H1 (cell line): ENCODE measurements around the gene SPATA6L. TPM values are rescaled to one million over a fixed set of nuclear protein-coding genes. Genes with fewer than 3 reads are reported as not detected.

Experiments used
- CTCF ChIA-PET: fragments of 300-600 bp; sonication (Branson Sonifier 250); formaldehyde crosslinking; loops from one replicate; lab custom pipeline; 2021; ENCODE audit not compliant: partially characterized antibody; lab: Charles Lee
- POLR2A ChIA-PET: fragments of 300-600 bp; sonication (Branson Sonifier 250); formaldehyde crosslinking; loops from one replicate; lab custom pipeline; 2021; ENCODE audit warnings: inconsistent platforms; ENCODE audit not compliant: partially characterized antibody; lab: Charles Lee
- DNase-seq, 2 experiments: peaks; one replicate each; pipeline versions ENCODE4 v3.0.0 to v3.0.0-alpha.2; 2010 to 2022; ENCODE audit warnings: low spot score in 2 of 2, low read depth in 1 of 2, mixed read lengths in 1 of 2
- FAIRE-seq: peaks from 2 replicates; lab custom pipeline; 2011; peaks lifted over from hg19 to GRCh38; lab: Jason Lieb, UNC
- H2AFZ ChIP-seq: 2 replicates; pipeline ENCODE4 v1.8.1; 2012; ENCODE audit warnings: low read length, inconsistent platforms
- H2AK5ac ChIP-seq: 2 replicates; pipeline ENCODE4 v1.6.1; 2013; ENCODE audit warnings: low read depth, low read length
- H2BK120ac ChIP-seq: replicated peaks from 2 replicates; pipeline ENCODE3; 2013; ENCODE audit warnings: low read depth, low read length, inconsistent platforms
- H2BK12ac ChIP-seq: 2 replicates; pipeline ENCODE4 v1.6.1; 2013; ENCODE audit warnings: low read depth, low read length
- H2BK15ac ChIP-seq: 2 replicates; pipeline ENCODE4 v1.6.1; 2013; ENCODE audit warnings: low read length
- H2BK20ac ChIP-seq: 2 replicates; pipeline ENCODE4 v1.6.1; 2013; ENCODE audit warnings: low read length
- H2BK5ac ChIP-seq: 2 replicates; pipeline ENCODE4 v1.6.1; 2013; ENCODE audit warnings: low read depth, low read length
- H3K14ac ChIP-seq: 2 replicates; pipeline ENCODE4 v1.6.1; 2013; ENCODE audit warnings: inconsistent platforms; ENCODE audit not compliant: insufficient read length
- H3K18ac ChIP-seq: 2 replicates; pipeline ENCODE4 v1.6.1; 2013; ENCODE audit warnings: low read length; ENCODE audit errors: extremely low read depth
- H3K23ac ChIP-seq: 2 replicates; pipeline ENCODE4 v1.6.1; 2013; ENCODE audit warnings: inconsistent platforms; ENCODE audit not compliant: insufficient read length
- H3K23me2 ChIP-seq: 2 replicates; pipeline ENCODE4 v1.6.1; 2013; ENCODE audit warnings: low read depth, low read length
- H3K27ac ChIP-seq: 2 replicates; pipeline ENCODE4 v1.6.1; 2011; ENCODE audit warnings: low read depth, low read length, inconsistent platforms
- H3K27me3 ChIP-seq, 4 experiments: replicated peaks in 1 of 4; 1 replicate in 1 of 4; 2 replicates in 3 of 4; pipeline versions ENCODE4 v1.6.1 to v1.8.1; 2011 to 2013; ENCODE audit warnings: low read length in 3 of 4, mild to moderate bottlenecking in 3 of 4, inconsistent platforms in 2 of 4, mixed read lengths in 2 of 4, moderate library complexity in 1 of 4; ENCODE audit not compliant: control insufficient read depth in 3 of 4, insufficient read depth in 3 of 4; ENCODE audit errors: extremely low read depth in 1 of 4
- H3K36me3 ChIP-seq, 4 experiments: 2 replicates each; pipeline versions ENCODE4 v1.6.1 to v1.8.1; 2011 to 2013; ENCODE audit warnings: mild to moderate bottlenecking in 4 of 4, low read length in 3 of 4, moderate library complexity in 2 of 4, control low read depth in 1 of 4, inconsistent platforms in 1 of 4; ENCODE audit not compliant: insufficient read depth in 4 of 4, control insufficient read depth in 2 of 4
- H3K4ac ChIP-seq: replicated peaks from 2 replicates; pipeline ENCODE3; 2013; ENCODE audit warnings: low read length, low read depth, mixed read lengths, inconsistent platforms; ENCODE audit not compliant: insufficient read length
- H3K4me1 ChIP-seq, 4 experiments: replicated peaks in 1 of 4; 1 replicate in 1 of 4; 2 replicates in 3 of 4; pipeline versions ENCODE4 v1.6.1 to v1.8.1; 2011 to 2013; ENCODE audit warnings: low read length in 3 of 4, inconsistent platforms in 2 of 4, mixed read lengths in 1 of 4; ENCODE audit not compliant: insufficient read depth in 4 of 4, control insufficient read depth in 3 of 4
- H3K4me2 ChIP-seq, 2 experiments: 2 replicates each; pipeline versions ENCODE4 v1.6.1 to v1.8.1; 2011 to 2013; ENCODE audit warnings: low read depth in 2 of 2, low read length in 2 of 2, control low read depth in 1 of 2, inconsistent platforms in 1 of 2, mild to moderate bottlenecking in 1 of 2; ENCODE audit not compliant: insufficient read depth in 1 of 2
- H3K4me3 ChIP-seq, 4 experiments: fragments of 200-600, 300-600 bp in 1 of 4; sonication (generic), shearing (Covaris generic), sonication (Bioruptor Twin) in 1 of 4; 2 replicates each; pipeline versions ENCODE4 v1.5.1 to v1.8.1; 2011 to 2016; ENCODE audit warnings: low read length in 4 of 4, low read depth in 3 of 4, control low read depth in 2 of 4, inconsistent platforms in 2 of 4, mild to moderate bottlenecking in 2 of 4, mixed read lengths in 1 of 4, moderate library complexity in 1 of 4; ENCODE audit not compliant: insufficient read depth in 2 of 4; ENCODE audit errors: extremely low read depth in 1 of 4
- H3K56ac ChIP-seq: replicated peaks from 2 replicates; pipeline ENCODE3; 2013; ENCODE audit warnings: low read depth, mild to moderate bottlenecking, mixed read lengths, low read length, inconsistent platforms; ENCODE audit not compliant: insufficient read length
- H3K79me1 ChIP-seq: 2 replicates; pipeline ENCODE4 v1.6.1; 2013; ENCODE audit warnings: low read depth, low read length, control low read depth
- H3K79me2 ChIP-seq, 2 experiments: 2 replicates each; pipeline versions ENCODE4 v1.6.1 to v1.8.1; 2012 to 2013; ENCODE audit warnings: low read length in 2 of 2, mild to moderate bottlenecking in 2 of 2, inconsistent platforms in 1 of 2; ENCODE audit not compliant: insufficient read depth in 2 of 2, control insufficient read depth in 1 of 2
- H3K9ac ChIP-seq, 4 experiments: replicated peaks in 1 of 4; 1 replicate in 1 of 4; 2 replicates in 3 of 4; pipeline versions ENCODE4 v1.6.1 to v1.8.1; 2011 to 2013; ENCODE audit warnings: low read depth in 3 of 4, low read length in 3 of 4, control low read depth in 2 of 4, mild to moderate bottlenecking in 2 of 4, moderate library complexity in 2 of 4, inconsistent platforms in 1 of 4; ENCODE audit errors: extremely low read depth in 1 of 4
- H3K9me3 ChIP-seq, 2 experiments: 2 replicates each; pipeline versions ENCODE4 v1.6.1 to v1.8.1; 2012 to 2013; ENCODE audit warnings: mild to moderate bottlenecking in 2 of 2, moderate library complexity in 2 of 2, control low read depth in 1 of 2, inconsistent platforms in 1 of 2, low read depth in 1 of 2, low read length in 1 of 2, mixed read lengths in 1 of 2; ENCODE audit not compliant: insufficient read depth in 2 of 2
- H4K20me1 ChIP-seq, 2 experiments: replicated peaks in 1 of 2; 2 replicates each; pipeline versions ENCODE3 to v1.8.1; 2011 to 2013; ENCODE audit warnings: inconsistent platforms in 2 of 2, low read length in 2 of 2, mild to moderate bottlenecking in 1 of 2; ENCODE audit not compliant: insufficient read depth in 2 of 2, control insufficient read depth in 1 of 2
- H4K5ac ChIP-seq: 2 replicates; pipeline ENCODE4 v1.6.1; 2013; ENCODE audit warnings: low read length, low read depth, mixed read lengths, inconsistent platforms; ENCODE audit not compliant: insufficient read length
- H4K8ac ChIP-seq: 2 replicates; pipeline ENCODE4 v1.8.0; 2013; ENCODE audit warnings: mild to moderate bottlenecking, moderate library complexity, low read length, inconsistent platforms; ENCODE audit not compliant: insufficient read depth; ENCODE audit errors: extremely low read depth
- H4K91ac ChIP-seq: replicated peaks from 2 replicates; pipeline ENCODE3; 2013; ENCODE audit warnings: low read length, mixed read lengths, inconsistent platforms; ENCODE audit not compliant: insufficient read length
- BCL11A ChIP-seq, 2 experiments: IDR thresholded peaks; one replicate each; pipeline ENCODE4 v1.6.1; 2011; ENCODE audit warnings: low read depth in 2 of 2, low read length in 2 of 2, mild to moderate bottlenecking in 2 of 2
- CBX5 ChIP-seq: fragments of 300-800, 300-1000 bp; sonication (generic); IDR thresholded peaks from 2 replicates; pipeline ENCODE4 v1.7.1; 2016; ENCODE audit warnings: antibody characterized with exemption, low read length, low read depth
- CHD1 ChIP-seq: IDR thresholded peaks from 2 replicates; pipeline ENCODE4 v1.6.1; 2012; ENCODE audit warnings: low read depth, low read length, improper control_type of control experiment
- CREB1 ChIP-seq: IDR thresholded peaks from 2 replicates; pipeline ENCODE4 v1.6.1; 2012; ENCODE audit warnings: inconsistent platforms
- E2F6 ChIP-seq: IDR thresholded peaks from 2 replicates; pipeline ENCODE4 v1.6.1; 2012; ENCODE audit warnings: inconsistent platforms
- EZH2 ChIP-seq: fragments of 200-600 bp; sonication (generic); IDR thresholded peaks from 2 replicates; pipeline ENCODE4 v1.7.1; 2012; ENCODE audit warnings: low read depth, mild to moderate bottlenecking, moderate library complexity, low read length, inconsistent platforms; ENCODE audit not compliant: severe bottlenecking
- RBBP5 ChIP-seq: IDR thresholded peaks from 2 replicates; pipeline ENCODE4 v1.7.1; 2012; ENCODE audit warnings: low read depth, mild to moderate bottlenecking, inconsistent platforms, low read length, moderate library complexity, borderline replicate concordance
- RFX5 ChIP-seq: IDR thresholded peaks from 2 replicates; pipeline ENCODE4 v1.6.1; 2011; ENCODE audit warnings: low read depth, low read length, improper control_type of control experiment, borderline replicate concordance
- SIRT6 ChIP-seq: IDR thresholded peaks from one replicate; pipeline ENCODE4 v1.7.1; 2012; ENCODE audit warnings: low read length, inconsistent platforms
- SUZ12 ChIP-seq: fragments of 200-600 bp; sonication (generic); IDR thresholded peaks from 2 replicates; pipeline ENCODE4 v1.6.1; 2012; ENCODE audit warnings: mild to moderate bottlenecking, inconsistent platforms, low read length, moderate library complexity, mixed read lengths
- TAF7 ChIP-seq: optimal IDR thresholded peaks from 2 replicates; pipeline ENCODE3; 2011; ENCODE audit warnings: low read depth, mild to moderate bottlenecking, inconsistent platforms, low read length, moderate library complexity, borderline replicate concordance
- TEAD4 ChIP-seq: IDR thresholded peaks from 2 replicates; pipeline ENCODE4 v1.6.1; 2012; ENCODE audit warnings: low read depth, low read length, inconsistent platforms, mixed read lengths
- USF2 ChIP-seq: IDR thresholded peaks from 2 replicates; pipeline ENCODE4 v1.6.1; 2011; ENCODE audit warnings: low read length, improper control_type of control experiment
- WGBS, 2 experiments: shearing (Covaris generic) in 1 of 2; methylation state at CpG; one replicate each; pipeline versions ENCODE4 v1.1.6 to v1.1.7; 2013 to 2015; ENCODE audit warnings: low lambda C conversion rate in 2 of 2, mixed read lengths in 2 of 2, inconsistent platforms in 1 of 2, low coverage in 1 of 2, missing lambda C conversion rate in 1 of 2; ENCODE audit not compliant: insufficient replicate concordance in 2 of 2, insufficient coverage in 1 of 2, insufficient read length in 1 of 2; ENCODE audit errors: extremely low coverage in 1 of 2, missing lambda C conversion rate in 1 of 2; 5-methylcytosine and 5-hydroxymethylcytosine counted together
- polyA plus RNA-seq, 7 experiments: library from polyadenylated mRNA; depleted of rRNA in 3 of 7; stranded (reverse) in 5 of 7; unstranded in 2 of 7; fragments of >200 nt in 5 of 7; fragments of 200-250 nt in 2 of 7; gene quantifications; 1 replicate in 5 of 7; 2 replicates in 1 of 7; 4 replicates in 1 of 7; pipeline versions ENCODE4 v1.2.1 to v1.2.3, GENCODE V29; 2011 to 2013; ENCODE audit warnings: missing spikeins in 2 of 7, mixed read lengths in 2 of 7
- total RNA-seq: library from RNA; stranded (reverse); fragmentation: NEBNext Ultra II Directional; extraction: Animal tissue kit (Norgen Biotek cat#: 25700); gene quantifications from 2 replicates; pipeline ENCODE4 v1.2.1, GENCODE V29; 2021

SPATA6L gene
- total and polyA plus RNA-seq, 2 of the 8 experiments (the other 6 are each of a cell fraction or from before 2014, with no cell fraction given), result 0.57 to 1.1 TPM

GRCh38 chr9:4670591-4670990, 4.3 kb upstream of the SPATA6L start:
- peaks cover 5% of the 10 kb centered on the region; the same call in 1 of the 2 replicates for H3K23me2 ChIP-seq
- DNase-seq (no peak), FAIRE-seq (no peak)
- no peaks in the 10 kb centered on the region for H4K20me1 ChIP-seq
- no peaks in the 10 kb centered on the region for H3K36me3 ChIP-seq
- H3K23ac ChIP-seq, result no peak overlapping the region
- 0 out of 8 replicates have a peak overlapping the region, but pooled peaks of 1 of the 4 experiments have one; percentile 1 for H3K4me3 ChIP-seq
- no peaks in the 10 kb centered on the region for H3K79me2 ChIP-seq
- no peak overlapping the region for H3K14ac ChIP-seq
- WGBS, 2 experiments, result 40% methylated on average over 3 of the region's 3 CpGs; no CpG with 5 or more reads in 1 of the 2 experiments
- peaks cover 0 to 6% (median 3%) of the 10 kb centered on the region in 4 experiments; a peak in 3 of 7 replicates for H3K4me1 ChIP-seq
- H2AK5ac ChIP-seq, result no peak overlapping the region
- no peak overlapping the region for H3K56ac ChIP-seq
- CTCF ChIA-PET, result no interaction called here
- H3K27me3 ChIP-seq, result no peaks in the 10 kb centered on the region
- H3K4ac ChIP-seq, result no peak overlapping the region
- H3K79me1 ChIP-seq, result no peaks in the 10 kb centered on the region
- H2BK120ac ChIP-seq, result no peak overlapping the region
- POLR2A ChIA-PET, result interaction anchor here (1.2 kb wide), 1 partner anchor 9 kb away, joined by 3 read pairs; the partner anchor contains the start of gene CDC37L1
- peak overlapping the region in 1 of 2 experiments; percentile 17; a peak in 1 of 4 replicates for H3K4me2 ChIP-seq
- H2BK15ac ChIP-seq, result no peak overlapping the region
- H4K5ac ChIP-seq, result no peak overlapping the region
- H3K18ac ChIP-seq, result no peak overlapping the region
- no peaks in the 10 kb centered on the region for H3K9me3 ChIP-seq
- peak overlapping the region; percentile 86 for H2AFZ ChIP-seq
- no peak overlapping the region for H4K91ac ChIP-seq
- no peak overlapping the region for H2BK5ac ChIP-seq
- H4K8ac ChIP-seq, result no peak overlapping the region
- H3K27ac ChIP-seq, result no peak overlapping the region
- no peak overlapping the region for H2BK20ac ChIP-seq
- H2BK12ac ChIP-seq, result no peak overlapping the region
- H3K9ac ChIP-seq, result no peak overlapping the region
- TF ChIP-seq SUZ12 (no peak), BCL11A (IDR thresholded peaks at IDR 0.05; ENCODE audit: low read depth in 2 of 2, low read length in 2 of 2) (no peak), RBBP5 (no peak), CHD1 (no peak), E2F6 (no peak), CREB1 (no peak), EZH2 (no peak), TEAD4 (no peak), TAF7 (no peak), CBX5 (no peak), USF2 (no peak), RFX5 (no peak), SIRT6 (no peak)
